Endothelial cell of umbilical vein (primary cell): Measurements from ENCODE around the gene TFDP2. TPM values are rescaled to one million over a fixed set of nuclear protein-coding genes. Genes with fewer than 3 reads are reported as not detected.

ENCODE experiments used
- BruUV-seq: library from RNA; stranded (reverse); fragments of 400-500 nt; replicated peaks from 2 replicates; lab custom pipeline; 2021; lab: Mats Ljungman, UMichigan
- CTCF ChIA-PET: fragments of 300-600, 350-600 bp; sonication (Branson Sonifier 250); formaldehyde crosslinking; loops from one replicate; lab custom pipeline; 2021; ENCODE audit warnings: antibody characterized with exemption, inconsistent platforms; lab: Charles Lee
- POLR2A ChIA-PET: fragments of 300-600, 350-600 bp; sonication (Branson Sonifier 250); formaldehyde crosslinking; loops from one replicate; lab custom pipeline; 2021; ENCODE audit warnings: antibody characterized with exemption, inconsistent platforms; lab: Charles Lee
- DNase-seq: peaks from one replicate; pipeline ENCODE4 v3.0.0-alpha.2; 2011; ENCODE audit warnings: low read depth, low spot score
- FAIRE-seq: peaks from 2 replicates; lab custom pipeline; 2011; peaks lifted over from hg19 to GRCh38; lab: Jason Lieb, UNC
- H2AFZ ChIP-seq: 2 replicates; pipeline ENCODE4 v1.6.0; 2012; ENCODE audit warnings: low read depth, low read length, control low read depth, inconsistent platforms
- H3K27ac ChIP-seq: 2 replicates; pipeline ENCODE4 v1.5.1; 2011; ENCODE audit warnings: low read depth, mild to moderate bottlenecking, control low read depth, low read length, moderate library complexity; ENCODE audit not compliant: insufficient read depth
- H3K27me3 ChIP-seq, 2 experiments: 2 replicates each; pipeline versions ENCODE4 v1.6.0 to v1.6.1; 2011; ENCODE audit warnings: low read length in 2 of 2, mixed read lengths in 1 of 2; ENCODE audit not compliant: control insufficient read depth in 2 of 2, insufficient read depth in 2 of 2
- H3K36me3 ChIP-seq, 2 experiments: 2 replicates in 1 of 2; 3 replicates in 1 of 2; pipeline ENCODE4 v1.5.1; 2011; ENCODE audit warnings: low read length in 2 of 2, mild to moderate bottlenecking in 1 of 2, moderate library complexity in 1 of 2; ENCODE audit not compliant: control insufficient read depth in 2 of 2, insufficient read depth in 2 of 2; ENCODE audit errors: extremely low read depth in 1 of 2
- H3K4me1 ChIP-seq: 3 replicates; pipeline ENCODE4 v1.5.1; 2011; ENCODE audit warnings: mild to moderate bottlenecking, low read length; ENCODE audit not compliant: control insufficient read depth, insufficient read depth; ENCODE audit errors: extremely low read depth
- H3K4me2 ChIP-seq: 2 replicates; pipeline ENCODE4 v1.6.1; 2011; ENCODE audit warnings: low read length, control low read depth, mixed read lengths; ENCODE audit not compliant: insufficient read depth
- H3K4me3 ChIP-seq, 3 experiments: fragments of 200-600 bp in 1 of 3; sonication (generic), shearing (Covaris generic) in 1 of 3; replicated peaks in 1 of 3; 2 replicates each; pipeline ENCODE4 v1.5.1; 2011 to 2016; ENCODE audit warnings: control low read depth in 3 of 3, low read length in 3 of 3, mild to moderate bottlenecking in 2 of 3, inconsistent platforms in 1 of 3, low read depth in 1 of 3, moderate library complexity in 1 of 3; ENCODE audit not compliant: insufficient read depth in 1 of 3
- H3K79me2 ChIP-seq: 2 replicates; pipeline ENCODE4 v1.6.0; 2012; ENCODE audit warnings: low read length, inconsistent platforms; ENCODE audit not compliant: control insufficient read depth, insufficient read depth
- H3K9ac ChIP-seq: replicated peaks from 2 replicates; pipeline ENCODE3; 2011; ENCODE audit warnings: low read length, control low read depth; ENCODE audit not compliant: insufficient read depth; ENCODE audit errors: extremely low read depth
- H3K9me1 ChIP-seq: replicated peaks from 3 replicates; pipeline ENCODE4 v1.6.0; 2011; ENCODE audit warnings: mild to moderate bottlenecking, low read length; ENCODE audit not compliant: control insufficient read depth, insufficient read depth; ENCODE audit errors: extremely low read depth
- H3K9me3 ChIP-seq: replicated peaks from 2 replicates; pipeline ENCODE4 v1.5.1; 2012; ENCODE audit warnings: low read length, inconsistent platforms; ENCODE audit not compliant: control insufficient read depth, insufficient read depth
- H4K20me1 ChIP-seq: replicated peaks from 2 replicates; pipeline ENCODE3; 2011; ENCODE audit warnings: mild to moderate bottlenecking, low read length; ENCODE audit not compliant: control insufficient read depth, insufficient read depth; ENCODE audit errors: extremely low read depth
- CTCF ChIP-seq, 2 donors: IDR thresholded peaks; 1 replicate in 1 of 2; 2 replicates in 1 of 2; pipeline ENCODE4 v1.5.1; 2011; ENCODE audit warnings: low read length in 2 of 2, mild to moderate bottlenecking in 2 of 2, moderate library complexity in 2 of 2, control low read depth in 1 of 2, inconsistent platforms in 1 of 2, low read depth in 1 of 2; ENCODE audit not compliant: insufficient read depth in 1 of 2; ENCODE audit errors: extremely low read depth in 1 of 2
- EZH2 ChIP-seq: IDR thresholded peaks from 2 replicates; pipeline ENCODE4 v1.6.1; 2012; ENCODE audit warnings: borderline replicate concordance, low read depth, mild to moderate bottlenecking, moderate library complexity, low read length, inconsistent platforms; ENCODE audit not compliant: severe bottlenecking
- FOS ChIP-seq: IDR thresholded peaks from 2 replicates; pipeline ENCODE4 v1.6.1; 2011; ENCODE audit warnings: mild to moderate bottlenecking, low read length, moderate library complexity, borderline replicate concordance; ENCODE audit not compliant: insufficient read depth
- GATA2 ChIP-seq: IDR thresholded peaks from 2 replicates; pipeline ENCODE4 v1.7.0; 2011; ENCODE audit warnings: low read depth, mild to moderate bottlenecking, moderate library complexity, mixed read lengths, low read length; ENCODE audit not compliant: insufficient read length, insufficient read depth
- JUN ChIP-seq: IDR thresholded peaks from 2 replicates; pipeline ENCODE4 v1.6.1; 2011; ENCODE audit warnings: borderline replicate concordance, low read depth; ENCODE audit not compliant: insufficient read length, insufficient read depth
- MAX ChIP-seq: IDR thresholded peaks from 2 replicates; pipeline ENCODE4 v1.6.1; 2011; ENCODE audit not compliant: insufficient read depth, insufficient read length
- MYC ChIP-seq: IDR thresholded peaks from one replicate; pipeline ENCODE4 v1.6.1; 2011; ENCODE audit warnings: mild to moderate bottlenecking, low read depth, low read length
- POLR2A ChIP-seq: IDR thresholded peaks from 2 replicates; pipeline ENCODE4 v1.6.1; 2012; ENCODE audit warnings: low read depth, mild to moderate bottlenecking, control low read depth, low read length
- POLR2AphosphoS5 ChIP-seq: IDR thresholded peaks from 2 replicates; pipeline ENCODE4 v1.6.1; 2012; ENCODE audit warnings: low read depth, mild to moderate bottlenecking, control low read depth, low read length, moderate library complexity; ENCODE audit not compliant: insufficient read depth
- dilution Hi-C: fragments of 300-500 bp; cut with MboI; formaldehyde crosslinking; loops from one replicate; pipeline ENCODE4 v1.15.0; 2019; ENCODE audit warnings: low sequenced_read_pairs; ENCODE audit not compliant: extremely low pct_ligation_motif_present
- intact Hi-C: fragments of 100-400 bp; cut with micrococcal nuclease; formaldehyde crosslinking; loops from one replicate; pipeline ENCODE4 v1.10.0; 2022
- polyA plus RNA-seq, 4 experiments: library from polyadenylated mRNA; depleted of rRNA in 3 of 4; stranded (reverse) in 3 of 4; unstranded in 1 of 4; fragments of >200 nt; gene quantifications; 2 replicates each; pipeline versions ENCODE4 v1.2.1 to v1.2.3, GENCODE V29; 2011 to 2012; ENCODE audit warnings: missing spikeins in 1 of 4
- total RNA-seq: library from RNA; stranded (reverse); gene quantifications from 2 replicates; pipeline ENCODE4 v1.2.3, GENCODE V29; 2021

Gene TFDP2
- total and polyA plus RNA-seq, 2 donors (not counting 3 experiments of a cell fraction or from before 2014, with no cell fraction given), result 8.5 to 21.5 TPM

- CTCF ChIA-PET, result interaction anchor here (1.0 kb wide), 1 partner anchor 24 kb away, joined by 3 read pairs; no protein-coding TSS in a partner anchor
- no peaks in the 10 kb centered on the region for H3K9me3 ChIP-seq
These were observed 162.7 kb downstream of the TFDP2 start for GRCh38 chr3:141986548-141987107.

More at GRCh38 chr3:141986548-141987107, 162.7 kb downstream of the TFDP2 start:
- H2AFZ ChIP-seq, result no peak overlapping the region
- intact Hi-C loops (no loop called here), dilution Hi-C loops (no loop called here)
- TF ChIP-seq POLR2AphosphoS5, result no peak
- TF ChIP-seq JUN, result no peak
- TF ChIP-seq MYC, result no peak
- no peak for TF ChIP-seq EZH2
- TF ChIP-seq CTCF (IDR thresholded peaks at IDR 0.05; ENCODE audit: extremely low read depth in 1 of 2, insufficient read depth in 1 of 2, low read depth in 1 of 2, low read length in 2 of 2), result no peak
- no peak for TF ChIP-seq POLR2A
- TF ChIP-seq GATA2, result no peak
- TF ChIP-seq MAX, result no peak
- no peak for TF ChIP-seq FOS
- no peak overlapping the region for H3K4me3 ChIP-seq
- FAIRE-seq (no peak), DNase-seq (no peak)
- POLR2A ChIA-PET, result interaction anchor here (0.7 kb wide), 1 partner anchor 241 kb away, joined by 3 read pairs; no protein-coding TSS in a partner anchor
- H4K20me1 ChIP-seq, result no peaks in the 10 kb centered on the region
- no peaks in the 10 kb centered on the region for H3K4me1 ChIP-seq
- H3K36me3 ChIP-seq, result no peaks in the 10 kb centered on the region
- no TSS peak for BruUV-seq
- H3K27ac ChIP-seq, result no peak overlapping the region
- H3K27me3 ChIP-seq, result no peaks in the 10 kb centered on the region
- H3K9me1 ChIP-seq, result no peaks in the 10 kb centered on the region
- no peaks in the 10 kb centered on the region for H3K79me2 ChIP-seq
- no peak overlapping the region for H3K9ac ChIP-seq
- H3K4me2 ChIP-seq, result no peak overlapping the region
